AG09319 (cell line): ENCODE results near the gene EVI5.
"Not testable (repeated sequence)": the region's sequence is repeated elsewhere in the genome, so short reads cannot be mapped to it uniquely, and the experiment has no call there.

Experiments
- DNase-seq: peaks from one replicate; pipeline ENCODE4 v3.0.0-alpha.2; 2010; ENCODE audit warnings: low read depth; ENCODE audit errors: extremely low read depth
- TF ChIP-seq, protein P1 (sequence below): IDR thresholded peaks from 2 replicates; pipeline ENCODE4 v1.5.1; 2011; ENCODE audit warnings: low read depth, mild to moderate bottlenecking, inconsistent platforms, low read length, moderate library complexity

EVI5 gene

DNA sequence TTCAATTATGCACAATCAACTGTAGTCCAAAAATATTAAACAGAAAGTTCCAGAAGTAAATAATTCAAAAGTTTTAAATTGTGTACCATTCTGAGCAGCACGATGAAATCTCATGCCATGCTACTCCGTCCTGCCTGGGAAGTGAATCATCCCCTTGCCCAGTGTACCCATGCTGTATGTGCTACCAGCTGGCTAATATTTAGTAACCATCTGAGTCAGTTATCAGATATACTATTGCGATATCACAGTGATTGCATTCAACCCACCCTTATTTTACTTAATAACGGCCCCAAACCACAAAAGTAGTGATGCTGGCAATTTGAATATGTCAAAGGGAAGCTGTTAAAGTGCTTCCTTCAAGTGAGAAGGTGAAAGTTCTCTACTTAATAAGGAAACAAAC is 56.2 kb downstream of the EVI5 start:
- TF ChIP-seq, protein P1, sequence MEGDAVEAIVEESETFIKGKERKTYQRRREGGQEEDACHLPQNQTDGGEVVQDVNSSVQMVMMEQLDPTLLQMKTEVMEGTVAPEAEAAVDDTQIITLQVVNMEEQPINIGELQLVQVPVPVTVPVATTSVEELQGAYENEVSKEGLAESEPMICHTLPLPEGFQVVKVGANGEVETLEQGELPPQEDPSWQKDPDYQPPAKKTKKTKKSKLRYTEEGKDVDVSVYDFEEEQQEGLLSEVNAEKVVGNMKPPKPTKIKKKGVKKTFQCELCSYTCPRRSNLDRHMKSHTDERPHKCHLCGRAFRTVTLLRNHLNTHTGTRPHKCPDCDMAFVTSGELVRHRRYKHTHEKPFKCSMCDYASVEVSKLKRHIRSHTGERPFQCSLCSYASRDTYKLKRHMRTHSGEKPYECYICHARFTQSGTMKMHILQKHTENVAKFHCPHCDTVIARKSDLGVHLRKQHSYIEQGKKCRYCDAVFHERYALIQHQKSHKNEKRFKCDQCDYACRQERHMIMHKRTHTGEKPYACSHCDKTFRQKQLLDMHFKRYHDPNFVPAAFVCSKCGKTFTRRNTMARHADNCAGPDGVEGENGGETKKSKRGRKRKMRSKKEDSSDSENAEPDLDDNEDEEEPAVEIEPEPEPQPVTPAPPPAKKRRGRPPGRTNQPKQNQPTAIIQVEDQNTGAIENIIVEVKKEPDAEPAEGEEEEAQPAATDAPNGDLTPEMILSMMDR: no peak
- no peak for DNase-seq

DNA sequence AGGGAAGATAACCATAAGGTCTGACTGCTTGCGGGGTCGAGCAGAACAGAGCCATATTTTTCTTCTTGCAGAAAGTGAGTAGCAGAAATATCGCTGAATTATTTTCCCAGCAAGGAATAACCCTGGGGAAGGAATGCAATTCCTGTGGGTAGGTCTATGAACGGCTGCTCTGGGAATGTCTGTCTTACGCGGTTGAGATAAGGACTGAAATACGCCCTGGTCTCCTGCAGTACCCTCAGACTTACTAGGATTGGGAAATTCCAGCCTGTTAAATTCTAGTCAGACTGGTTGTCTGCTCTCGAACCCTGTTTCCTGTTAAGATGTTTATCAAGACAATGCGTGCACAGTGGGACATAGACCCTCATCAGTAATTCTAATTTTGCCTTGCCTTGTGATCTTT is 61.2 kb downstream of the EVI5 start:
- DNase-seq: not testable (repeated sequence)

DNA sequence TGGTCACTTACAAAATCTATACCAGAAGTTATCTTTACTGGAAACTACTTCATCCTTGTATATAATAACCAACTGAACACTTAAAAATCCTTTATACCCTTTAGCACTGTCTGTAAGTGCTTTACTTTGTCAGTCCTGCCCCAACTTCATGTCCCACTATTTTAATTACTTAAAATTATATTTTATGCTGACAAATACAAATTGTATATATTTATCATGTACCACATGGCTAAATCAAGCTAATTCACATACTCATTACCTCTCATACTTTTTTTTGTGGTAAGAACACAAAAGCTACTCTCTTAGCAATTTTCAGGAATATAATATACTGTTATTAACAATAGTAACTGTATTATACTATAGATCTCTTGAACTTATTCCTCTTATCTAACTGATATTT is 63.0 kb downstream of the EVI5 start:
- TF ChIP-seq, protein P1: no peak
- no peak for DNase-seq

DNA sequence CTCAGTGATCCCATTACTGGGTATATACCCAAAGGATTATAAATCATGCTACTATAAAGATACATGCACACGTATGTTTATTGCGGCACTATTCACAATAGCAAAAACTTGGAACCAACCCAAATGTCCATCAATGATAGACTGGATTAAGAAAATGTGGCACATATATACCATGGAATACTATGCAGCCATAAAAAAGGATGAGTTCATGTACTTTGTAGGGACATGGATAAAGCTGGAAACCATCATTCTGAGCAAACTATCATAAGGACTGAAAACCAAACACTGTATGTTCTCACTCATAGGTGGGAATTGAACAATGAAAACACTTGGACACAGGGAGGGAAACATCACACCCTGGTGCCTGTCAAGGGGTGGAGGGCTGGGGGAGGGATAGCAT is 63.8 kb downstream of the EVI5 start:
- DNase-seq: not testable (repeated sequence)

DNA sequence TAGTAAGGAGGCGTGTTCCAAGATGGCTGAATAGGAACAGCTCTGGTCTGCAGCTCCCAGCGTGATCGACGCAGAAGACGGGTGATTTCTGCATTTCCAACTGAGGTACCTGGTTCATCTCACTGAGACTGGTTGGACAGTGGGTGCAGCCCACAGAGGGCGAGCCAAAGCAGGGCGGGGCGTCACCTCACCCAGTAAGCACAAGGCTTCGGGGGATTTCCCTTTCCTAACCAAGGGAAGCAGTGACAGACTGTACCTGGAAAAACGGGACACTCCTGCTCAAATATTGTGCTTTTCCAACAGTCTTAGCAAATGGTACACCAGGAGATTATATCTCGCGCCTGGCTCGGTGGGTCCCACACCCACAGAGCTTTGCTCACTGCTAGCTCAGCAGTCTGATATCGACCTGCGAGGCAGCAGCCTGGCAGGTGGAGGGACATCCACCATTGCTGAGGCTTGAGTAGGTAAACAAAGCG is 69.4 kb downstream of the EVI5 start:
- not testable (repeated sequence) for DNase-seq

DNA sequence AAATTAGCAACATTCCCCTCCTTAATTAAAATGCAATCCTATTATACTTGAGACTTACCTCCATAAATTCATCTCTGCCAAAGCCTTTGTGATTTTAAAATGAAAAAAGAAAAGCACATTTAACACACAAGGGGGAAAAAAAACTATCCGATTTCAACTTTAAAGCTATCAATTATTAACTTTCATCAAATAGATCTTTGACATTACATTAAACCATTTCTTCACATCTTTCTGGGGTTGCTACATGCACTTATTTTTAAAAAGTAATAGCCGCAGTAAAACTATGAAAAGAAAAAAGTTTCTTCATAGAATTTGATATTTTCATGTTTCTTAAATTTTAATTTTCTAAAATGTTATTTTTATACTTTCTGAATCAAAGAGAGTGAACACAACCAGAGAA is 71.0 kb downstream of the EVI5 start:
- TF ChIP-seq, protein P1: no peak

DNA sequence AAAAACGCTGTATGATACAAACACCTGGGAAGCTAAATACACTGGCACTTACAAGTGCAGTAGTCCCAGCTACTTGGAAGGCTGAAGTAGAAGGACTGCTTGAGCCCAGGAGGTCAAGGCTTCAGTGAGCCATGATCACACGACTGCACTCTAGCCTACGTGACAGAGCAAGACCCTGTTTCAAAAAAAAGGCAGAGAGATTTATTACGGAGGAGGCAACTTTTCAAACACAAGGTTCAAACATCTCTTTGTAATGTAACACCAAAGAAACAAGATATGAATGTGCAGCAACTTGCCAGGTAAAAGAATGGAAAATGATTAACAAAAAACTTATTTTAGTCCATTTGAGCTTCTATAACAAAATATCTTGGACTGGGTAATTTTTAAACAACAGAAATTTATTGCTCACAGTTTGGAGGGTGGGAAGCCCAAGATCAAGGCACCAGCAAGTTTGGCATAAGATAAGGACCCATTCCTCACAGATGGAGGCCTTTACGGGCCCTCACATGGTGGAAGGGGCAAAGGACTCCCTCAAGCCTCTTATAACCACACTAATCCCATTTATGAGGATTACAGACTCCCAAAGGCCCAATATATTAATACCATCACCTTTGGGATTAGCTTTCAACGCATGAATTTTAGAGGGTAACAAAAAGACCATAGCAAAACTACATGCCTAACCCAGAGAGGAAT is 73.3 kb downstream of the EVI5 start:
- TF ChIP-seq, protein P1: no peak
- no peak for DNase-seq

More for the DNA sequence above, 71.0 kb downstream of the EVI5 start:
- DNase-seq: no peak

DNA sequence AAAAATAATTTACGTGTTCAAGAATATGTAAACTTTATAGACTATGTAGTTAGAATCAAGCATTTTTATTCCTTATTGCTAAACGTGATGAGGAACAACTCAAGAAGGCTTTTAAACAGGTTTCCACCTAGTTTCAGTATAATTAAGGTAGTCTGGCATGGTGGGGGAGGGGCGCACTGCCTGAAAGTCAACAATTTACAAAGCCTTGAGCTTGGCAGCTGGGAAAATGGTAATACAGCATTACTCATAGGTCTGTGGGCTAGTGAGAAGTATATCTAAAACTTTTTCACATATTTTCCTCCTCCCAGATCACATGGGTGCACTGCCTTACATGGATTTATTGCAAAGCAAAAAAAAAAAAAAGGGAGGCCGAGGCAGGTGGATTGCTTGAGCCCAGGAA is 75.2 kb downstream of the EVI5 start:
- no peak for DNase-seq
- TF ChIP-seq, protein P1: no peak

DNA sequence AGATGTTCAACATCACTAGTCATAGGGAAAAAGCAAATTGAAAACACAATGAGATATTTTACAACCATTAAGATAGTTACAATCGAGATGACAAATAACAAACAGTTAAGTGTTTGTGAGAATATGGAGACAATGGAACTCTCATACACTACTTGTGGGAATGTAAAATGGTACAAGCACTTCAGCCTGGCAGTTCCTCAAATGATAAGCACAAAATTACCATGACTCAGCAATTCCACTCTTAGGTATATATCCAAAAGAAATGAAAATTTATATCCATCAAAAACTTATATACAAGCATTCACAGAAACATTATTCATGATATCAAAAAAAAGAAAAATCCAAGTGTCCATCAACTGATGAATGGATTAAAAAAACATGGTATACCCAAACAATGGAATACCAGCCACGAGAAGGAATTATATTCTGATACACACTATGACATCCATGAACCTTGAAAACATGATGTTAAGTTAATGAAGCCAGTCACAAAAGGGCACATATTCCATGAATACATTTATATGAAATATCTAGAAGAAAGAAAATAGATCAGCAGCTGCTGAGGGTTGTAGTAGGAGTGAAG is 76.4 kb downstream of the EVI5 start:
- TF ChIP-seq, protein P1: no peak

More for the DNA sequence above, 76.4 kb downstream of the EVI5 start:
- DNase-seq: no peak
